HG03045 (cell line): Measurements from ENCODE around the gene TREM2.
"Not testable (repeated sequence)": the region's sequence is repeated elsewhere in the genome, so short reads cannot be mapped to it uniquely, and the experiment has no call there.

Experiments used
- ATAC-seq: cut with Tn5 transposase; IDR thresholded peaks from one replicate; pipeline ENCODE4 v1.9.1; 2021; ENCODE audit warnings: mild to moderate bottlenecking, moderate library complexity; ENCODE audit not compliant: unreplicated experiment

TREM2 gene

GRCh38 chr6:41162687-41163418, at the start of gene TREM2:
Gene TREM2 (minus strand): TSS chr6:41163116. CDS start chr6:41163082, 34 bp downstream.
- no peak for ATAC-seq

GRCh38 chr6:41209547-41210320, 46.8 kb upstream of the TREM2 start:
- ATAC-seq, result no peak

- ATAC-seq, result no peak
Measured at GRCh38 chr6:41208439-41209106, 45.7 kb upstream of the TREM2 start.

- no peak for ATAC-seq
Measured at GRCh38 chr6:41204156-41204555, 41.2 kb upstream of the TREM2 start.

GRCh38 chr6:41201764-41202173, 38.9 kb upstream of the TREM2 start:
- no peak for ATAC-seq

GRCh38 chr6:41200901-41201763, 38.2 kb upstream of the TREM2 start, which contains the start of gene TREML2:
Gene TREML2 (minus strand): TSS chr6:41201149. CDS start chr6:41201008, 141 bp downstream.
- ATAC-seq, result no peak

GRCh38 chr6:41200296-41200900, 37.5 kb upstream of the TREM2 start:
- no peak for ATAC-seq

GRCh38 chr6:41199552-41200246, 36.8 kb upstream of the TREM2 start:
- no peak for ATAC-seq

- no peak for ATAC-seq
Measured at GRCh38 chr6:41197234-41197633, 34.3 kb upstream of the TREM2 start.

- ATAC-seq, result no peak
Measured at GRCh38 chr6:41194386-41194785, 31.5 kb upstream of the TREM2 start.

- no peak for ATAC-seq
Measured at GRCh38 chr6:41193884-41194283, 31.0 kb upstream of the TREM2 start.

GRCh38 chr6:41193171-41193734, 30.3 kb upstream of the TREM2 start:
- ATAC-seq, result no peak

- ATAC-seq, result no peak
Measured at GRCh38 chr6:41191569-41191968, 28.7 kb upstream of the TREM2 start.

- no peak for ATAC-seq
Measured at GRCh38 chr6:41190791-41191190, 27.9 kb upstream of the TREM2 start.

GRCh38 chr6:41189967-41190366, 27.1 kb upstream of the TREM2 start:
- no peak for ATAC-seq

- ATAC-seq, result not testable (repeated sequence)
Measured at GRCh38 chr6:41189046-41189445, 26.1 kb upstream of the TREM2 start.

- ATAC-seq, result no peak
Measured at GRCh38 chr6:41187924-41188886, 25.3 kb upstream of the TREM2 start.

- no peak for ATAC-seq
Measured at GRCh38 chr6:41186031-41186562, 23.2 kb upstream of the TREM2 start.
